HepG2 (cell line): ENCODE measurements around the gene MFNG. TPM values are rescaled to one million over a fixed set of nuclear protein-coding genes. Genes with fewer than 3 reads are reported as not detected.

Source experiments
- CBX2 ChIP-seq, 2 experiments: fragments of 200-600 bp in 1 of 2; sonication (generic); formaldehyde crosslinking in 1 of 2; IDR thresholded peaks; 2 replicates each; pipeline versions ENCODE4 v1.7.0 to v1.8.1; 2018 to 2022; ENCODE audit warnings: low read depth in 2 of 2, low read length in 1 of 2, mild to moderate bottlenecking in 1 of 2, missing genetic modification reagents in 1 of 2
- CEBPG ChIP-seq: IDR thresholded peaks from 2 replicates; pipeline ENCODE4 v1.6.1; 2016
- FIP1L1 ChIP-seq: fragments of 200-400 bp; formaldehyde crosslinking; IDR thresholded peaks from 2 replicates; pipeline ENCODE4 v1.6.1; 2018; ENCODE audit warnings: low read depth, mild to moderate bottlenecking, low read length, moderate library complexity, borderline replicate concordance; ENCODE audit not compliant: insufficient read depth
- FOSL2 ChIP-seq: sonication (generic); formaldehyde crosslinking; IDR thresholded peaks from 2 replicates; pipeline ENCODE4 v1.4.0; 2020; ENCODE audit warnings: missing genetic modification reagents
- HIVEP1 ChIP-seq: sonication (generic); formaldehyde crosslinking; IDR thresholded peaks from 2 replicates; pipeline ENCODE4 v1.4.0; 2020; ENCODE audit warnings: mild to moderate bottlenecking, missing genetic modification reagents
- HNRNPL ChIP-seq: fragments of 200-400 bp; formaldehyde crosslinking; IDR thresholded peaks from 2 replicates; pipeline ENCODE4 v1.6.1; 2017; ENCODE audit warnings: mild to moderate bottlenecking, low read depth, low read length
- JUND ChIP-seq: sonication (generic); formaldehyde crosslinking; IDR thresholded peaks from 2 replicates; pipeline ENCODE4 v1.8.0; 2022; ENCODE audit warnings: mild to moderate bottlenecking, missing genetic modification reagents
- U2AF1 ChIP-seq: fragments of 200-400 bp; formaldehyde crosslinking; optimal IDR thresholded peaks from 2 replicates; pipeline ENCODE3; 2017; ENCODE audit warnings: mild to moderate bottlenecking, low read depth, low read length
- ZNF253 ChIP-seq: sonication (generic); formaldehyde crosslinking; IDR thresholded peaks from 2 replicates; pipeline ENCODE4 v1.8.0; 2022; ENCODE audit warnings: mild to moderate bottlenecking, missing genetic modification reagents, borderline replicate concordance
- ZNF333 ChIP-seq: sonication (generic); formaldehyde crosslinking; IDR thresholded peaks from 2 replicates; pipeline ENCODE4 v1.4.0; 2020; ENCODE audit warnings: mild to moderate bottlenecking, missing genetic modification reagents, borderline replicate concordance
- ZNF337 ChIP-seq: sonication (generic); formaldehyde crosslinking; IDR thresholded peaks from 2 replicates; pipeline ENCODE4 v1.5.1; 2020; ENCODE audit warnings: missing genetic modification reagents, low read depth, mild to moderate bottlenecking, borderline replicate concordance
- ZNF430 ChIP-seq: sonication (generic); formaldehyde crosslinking; IDR thresholded peaks from 2 replicates; pipeline ENCODE4 v1.9.0; 2021; ENCODE audit warnings: mild to moderate bottlenecking, missing genetic modification reagents
- ZNF460 ChIP-seq: sonication (generic); formaldehyde crosslinking; IDR thresholded peaks from 2 replicates; pipeline ENCODE4 v1.5.1; 2020; ENCODE audit warnings: missing genetic modification reagents, mild to moderate bottlenecking, borderline replicate concordance
- ZNF547 ChIP-seq: sonication (generic); formaldehyde crosslinking; IDR thresholded peaks from 2 replicates; pipeline ENCODE4 v1.5.1; 2020; ENCODE audit warnings: mild to moderate bottlenecking, missing genetic modification reagents
- ZNF614 ChIP-seq: IDR thresholded peaks from 2 replicates; pipeline ENCODE4 v1.6.1; 2018; ENCODE audit warnings: missing biosample characterization, missing genetic modification reagents, inconsistent platforms, borderline replicate concordance
- polyA plus RNA-seq, 8 experiments: library from polyadenylated mRNA; depleted of rRNA in 3 of 8; stranded (reverse) in 7 of 8; unstranded in 1 of 8; fragments of >200 nt; fragmentation: Illumina TruSeq in 4 of 8; extraction: Trizol in 4 of 8; gene quantifications; 2 replicates each; pipeline versions ENCODE4 v1.2.1 to v1.2.3, GENCODE V29; 2011 to 2016; ENCODE audit warnings: low read depth in 4 of 8, missing spikeins in 1 of 8, mixed read lengths in 1 of 8; ENCODE audit not compliant: insufficient read depth in 1 of 8
- total RNA-seq, 5 experiments: library from RNA; depleted of rRNA; stranded (reverse); fragments of >200 nt; fragmentation: Illumina TruSeq; extraction: Trizol; gene quantifications; 2 replicates each; pipeline ENCODE4 v1.2.3, GENCODE V29; 2016; ENCODE audit warnings: low read depth in 1 of 5
- TF ChIP-seq, protein P1 (sequence below): sonication (generic); formaldehyde crosslinking; IDR thresholded peaks from 2 replicates; pipeline ENCODE4 v1.5.0; 2020; ENCODE audit warnings: mild to moderate bottlenecking, missing genetic modification reagents
- TF ChIP-seq, protein P2 (sequence below): sonication (generic); formaldehyde crosslinking; IDR thresholded peaks from 2 replicates; pipeline ENCODE4 v1.5.1; 2020; ENCODE audit warnings: mild to moderate bottlenecking, missing genetic modification reagents, moderate library complexity

MFNG gene
- total and polyA plus RNA-seq, 2 of the 13 experiments (the other 11 are each of a cell fraction or from before 2014, with no cell fraction given) = 1.0 to 11.7 TPM

DNA sequence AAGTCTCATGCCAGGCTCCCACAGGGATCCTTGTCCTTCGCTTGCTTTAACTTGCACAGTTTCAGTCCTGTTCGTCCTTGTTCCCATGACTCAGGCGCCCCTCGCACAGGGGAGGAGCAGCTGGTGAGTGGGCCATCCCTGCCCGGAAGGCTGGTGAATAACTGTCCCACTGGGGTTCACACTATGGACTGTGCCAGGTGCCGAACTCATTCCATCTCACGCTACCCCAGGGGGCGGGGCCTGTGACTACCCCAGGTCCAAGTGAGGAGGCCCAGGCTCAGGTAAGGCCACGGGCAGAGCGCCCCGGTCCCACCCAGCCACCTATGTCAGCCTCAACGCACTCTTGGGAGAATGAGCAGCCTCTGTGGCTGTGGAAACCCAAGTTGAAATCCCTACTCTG lies 40.2 kb upstream of the MFNG start (continued):
- TF ChIP-seq FIP1L1 (no peak), ZNF614 (no peak), CBX2 (IDR thresholded peaks at IDR 0.05; ENCODE audit: low read depth, low read length) (no peak), CBX2 (CRISPR knock-in tag; IDR thresholded peaks at IDR 0.05; ENCODE audit: low read depth) (no peak), FOSL2 (CRISPR knock-in tag) (peak; percentile 37; the same call in 1 of the 2 replicates), ZNF253 (no peak), JUND (CRISPR knock-in tag) (no peak), CEBPG (no peak), ZNF460 (no peak), ZNF547 (no peak), HNRNPL (peak; percentile 76; the same call in 1 of the 2 replicates), ZNF333 (CRISPR knock-in tag) (no peak), ZNF430 (no peak), HIVEP1 (CRISPR knock-in tag) (peak; percentile 51; the same call in 1 of the 2 replicates), U2AF1 (peak; percentile 20), ZNF337 (CRISPR knock-in tag) (no peak)
- TF ChIP-seq, protein P1, sequence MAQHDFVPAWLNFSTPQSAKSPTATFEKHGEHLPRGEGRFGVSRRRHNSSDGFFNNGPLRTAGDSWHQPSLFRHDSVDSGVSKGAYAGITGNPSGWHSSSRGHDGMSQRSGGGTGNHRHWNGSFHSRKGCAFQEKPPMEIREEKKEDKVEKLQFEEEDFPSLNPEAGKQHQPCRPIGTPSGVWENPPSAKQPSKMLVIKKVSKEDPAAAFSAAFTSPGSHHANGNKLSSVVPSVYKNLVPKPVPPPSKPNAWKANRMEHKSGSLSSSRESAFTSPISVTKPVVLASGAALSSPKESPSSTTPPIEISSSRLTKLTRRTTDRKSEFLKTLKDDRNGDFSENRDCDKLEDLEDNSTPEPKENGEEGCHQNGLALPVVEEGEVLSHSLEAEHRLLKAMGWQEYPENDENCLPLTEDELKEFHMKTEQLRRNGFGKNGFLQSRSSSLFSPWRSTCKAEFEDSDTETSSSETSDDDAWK = no peak
- TF ChIP-seq, protein P2, sequence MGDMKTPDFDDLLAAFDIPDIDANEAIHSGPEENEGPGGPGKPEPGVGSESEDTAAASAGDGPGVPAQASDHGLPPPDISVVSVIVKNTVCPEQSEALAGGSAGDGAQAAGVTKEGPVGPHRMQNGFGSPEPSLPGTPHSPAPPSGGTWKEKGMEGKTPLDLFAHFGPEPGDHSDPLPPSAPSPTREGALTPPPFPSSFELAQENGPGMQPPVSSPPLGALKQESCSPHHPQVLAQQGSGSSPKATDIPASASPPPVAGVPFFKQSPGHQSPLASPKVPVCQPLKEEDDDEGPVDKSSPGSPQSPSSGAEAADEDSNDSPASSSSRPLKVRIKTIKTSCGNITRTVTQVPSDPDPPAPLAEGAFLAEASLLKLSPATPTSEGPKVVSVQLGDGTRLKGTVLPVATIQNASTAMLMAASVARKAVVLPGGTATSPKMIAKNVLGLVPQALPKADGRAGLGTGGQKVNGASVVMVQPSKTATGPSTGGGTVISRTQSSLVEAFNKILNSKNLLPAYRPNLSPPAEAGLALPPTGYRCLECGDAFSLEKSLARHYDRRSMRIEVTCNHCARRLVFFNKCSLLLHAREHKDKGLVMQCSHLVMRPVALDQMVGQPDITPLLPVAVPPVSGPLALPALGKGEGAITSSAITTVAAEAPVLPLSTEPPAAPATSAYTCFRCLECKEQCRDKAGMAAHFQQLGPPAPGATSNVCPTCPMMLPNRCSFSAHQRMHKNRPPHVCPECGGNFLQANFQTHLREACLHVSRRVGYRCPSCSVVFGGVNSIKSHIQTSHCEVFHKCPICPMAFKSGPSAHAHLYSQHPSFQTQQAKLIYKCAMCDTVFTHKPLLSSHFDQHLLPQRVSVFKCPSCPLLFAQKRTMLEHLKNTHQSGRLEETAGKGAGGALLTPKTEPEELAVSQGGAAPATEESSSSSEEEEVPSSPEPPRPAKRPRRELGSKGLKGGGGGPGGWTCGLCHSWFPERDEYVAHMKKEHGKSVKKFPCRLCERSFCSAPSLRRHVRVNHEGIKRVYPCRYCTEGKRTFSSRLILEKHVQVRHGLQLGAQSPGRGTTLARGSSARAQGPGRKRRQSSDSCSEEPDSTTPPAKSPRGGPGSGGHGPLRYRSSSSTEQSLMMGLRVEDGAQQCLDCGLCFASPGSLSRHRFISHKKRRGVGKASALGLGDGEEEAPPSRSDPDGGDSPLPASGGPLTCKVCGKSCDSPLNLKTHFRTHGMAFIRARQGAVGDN = peak; percentile 60
